Adrenal gland (tissue), 12 donors: ENCODE data around the gene JPH3. TPM values are rescaled to one million over a fixed set of nuclear protein-coding genes. Genes with fewer than 3 reads are reported as not detected.

Experiments
- DNase-seq, 7 donors: peaks; one replicate each; pipeline ENCODE4 v3.0.0-alpha.2; 2019 to 2020
- H3K27ac ChIP-seq, 5 donors: fragments of 200-600 bp; sonication (generic) in 4 of 5; 1 replicate in 3 of 5; 2 replicates in 2 of 5; pipeline versions ENCODE4 v1.5.1 to v1.8.0; 2016 to 2020; ENCODE audit warnings: mild to moderate bottlenecking in 1 of 5
- H3K27me3 ChIP-seq: fragments of 200-600 bp; 2 replicates; pipeline ENCODE4 v1.8.0; 2021
- H3K36me3 ChIP-seq, 2 donors: fragments of 200-600 bp; replicated peaks in 1 of 2; 1 replicate in 1 of 2; 2 replicates in 1 of 2; pipeline versions ENCODE4 v1.5.1 to v1.8.0; 2018 to 2022
- H3K4me1 ChIP-seq, 2 donors: fragments of 200-600 bp; replicated peaks in 1 of 2; 1 replicate in 1 of 2; 2 replicates in 1 of 2; pipeline versions ENCODE4 v1.5.1 to v1.8.0; 2018 to 2021
- H3K4me3 ChIP-seq, 4 donors: fragments of 200-600 bp; sonication (generic) in 3 of 4; one replicate each; pipeline ENCODE4 v1.5.1; 2016 to 2018
- H3K9me3 ChIP-seq, 3 donors: fragments of 200-600 bp; sonication (generic) in 1 of 3; replicated peaks in 1 of 3; 1 replicate in 2 of 3; 2 replicates in 1 of 3; pipeline versions ENCODE4 v1.5.1 to v1.8.0; 2016 to 2021
- POLR2A ChIP-seq, 2 donors: fragments of 450-650 bp; IDR thresholded peaks; one replicate each; pipeline ENCODE4 v1.6.1; 2017; ENCODE audit warnings: antibody characterized with exemption in 2 of 2, mild to moderate bottlenecking in 2 of 2, moderate library complexity in 1 of 2
- WGBS, 4 donors: extraction: QIAGEN DNeasy Blood & Tissue Kit in 2 of 4; methylation state at CpG; one replicate each; pipeline versions ENCODE4 v1.1.5 to v1.1.7; 2013 to 2017; 5-methylcytosine and 5-hydroxymethylcytosine counted together
- intact Hi-C, 2 donors: fragments of 100-400 bp; cut with DNase I; formaldehyde crosslinking; loops; one replicate each; pipeline versions ENCODE4 v1.14.1 to v1.15.0; 2022 to 2023
- polyA plus RNA-seq, 3 donors: library from polyadenylated mRNA; stranded (reverse); fragments of 200-250 nt in 2 of 3; fragments of 350-450 nt in 1 of 3; fragmentation: Illumina TruSeq in 1 of 3; extraction: RNeasy Lipid Tissue Mini Kit (QIAGEN cat#74804) in 1 of 3; gene quantifications; one replicate each; pipeline ENCODE4 v1.2.3, GENCODE V29; 2013 to 2014
- total RNA-seq, 9 donors: library from RNA; depleted of rRNA in 4 of 9; stranded (reverse); fragments of >200 nt in 4 of 9; fragments of 120-200 nt in 1 of 9; fragmentation: NEBNext Ultra II Directional in 1 of 9; extraction: Animal tissue kit (Norgen Biotek cat#: 25700) in 1 of 9; gene quantifications; one replicate each; pipeline versions ENCODE4 v1.1.0 to v1.2.4, GENCODE V29; 2013 to 2023
- TF ChIP-seq, protein P1 (sequence below), 6 experiments: fragments of 450-650 bp in 4 of 6; fragments of 200-600 bp in 2 of 6; sonication (generic) in 1 of 6; IDR thresholded peaks; 1 replicate in 5 of 6; 2 replicates in 1 of 6; pipeline versions ENCODE4 v1.5.1 to v1.8.0; 2016 to 2021; ENCODE audit warnings: antibody characterized with exemption in 6 of 6, mild to moderate bottlenecking in 2 of 6, moderate library complexity in 1 of 6
- donor health status: healthy with polysubstance abuse.
- donor health status: Bipolar disorder and iron deficiency.
- donor health status: DM: yes; HTN: yes; CAD: no.
- donor health status: DM: no; HTN: no; CAD: no.
- donor health status: DM: no; HTN: no; CAD: no.
- donor health status: DM: yes; HTN: yes; CAD: no.

Gene JPH3
- total and polyA plus RNA-seq, 12 donors: 0.10 to 3.7 (median 0.71) TPM; not detected in 1

DNA sequence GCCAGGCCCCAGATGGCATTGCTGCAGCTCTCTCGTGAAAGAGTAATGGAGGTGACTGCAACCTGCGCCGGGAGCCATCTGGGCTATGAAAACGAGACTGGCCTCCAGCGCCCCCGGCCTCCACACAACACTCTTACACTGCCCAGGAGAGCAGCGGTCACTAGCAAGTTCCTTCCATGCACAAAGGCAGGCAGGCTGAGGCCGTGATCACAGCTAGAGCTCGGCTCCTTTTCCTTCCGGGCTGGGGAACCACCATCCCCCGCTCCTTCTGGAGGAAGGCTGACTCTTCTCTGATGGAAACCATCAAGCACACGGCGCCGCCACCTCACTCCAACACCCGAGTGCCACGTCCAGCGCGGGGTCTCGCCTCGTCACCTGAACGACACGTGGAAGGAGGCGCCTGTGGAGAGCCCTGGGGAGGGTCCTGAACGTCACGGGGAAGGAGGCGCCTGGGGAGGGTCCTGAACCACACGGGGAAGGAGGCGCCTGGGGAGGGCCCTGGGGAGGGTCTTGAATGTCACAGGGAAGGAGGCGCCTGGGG lies 101.6 kb downstream of the JPH3 start:
- intact Hi-C loops: no loop called here
- Histone ChIP-seq H3K27ac (no peak overlapping the region), H3K36me3 (peaks cover 0 to 8% of the 10 kb centered on the region in 2 donors), H3K4me1 (no peaks in the 10 kb centered on the region), H3K9me3 (no peaks in the 10 kb centered on the region), H3K4me3 (no peak overlapping the region), H3K27me3 (no peaks in the 10 kb centered on the region)
- DNase-seq: no peak
- WGBS, 4 donors: 85 to 94% (median 88%) methylated on average over 7 to 29 of the region's 29 CpGs
- no peak for TF ChIP-seq POLR2A (IDR thresholded peaks at IDR 0.05)
- TF ChIP-seq, protein P1, sequence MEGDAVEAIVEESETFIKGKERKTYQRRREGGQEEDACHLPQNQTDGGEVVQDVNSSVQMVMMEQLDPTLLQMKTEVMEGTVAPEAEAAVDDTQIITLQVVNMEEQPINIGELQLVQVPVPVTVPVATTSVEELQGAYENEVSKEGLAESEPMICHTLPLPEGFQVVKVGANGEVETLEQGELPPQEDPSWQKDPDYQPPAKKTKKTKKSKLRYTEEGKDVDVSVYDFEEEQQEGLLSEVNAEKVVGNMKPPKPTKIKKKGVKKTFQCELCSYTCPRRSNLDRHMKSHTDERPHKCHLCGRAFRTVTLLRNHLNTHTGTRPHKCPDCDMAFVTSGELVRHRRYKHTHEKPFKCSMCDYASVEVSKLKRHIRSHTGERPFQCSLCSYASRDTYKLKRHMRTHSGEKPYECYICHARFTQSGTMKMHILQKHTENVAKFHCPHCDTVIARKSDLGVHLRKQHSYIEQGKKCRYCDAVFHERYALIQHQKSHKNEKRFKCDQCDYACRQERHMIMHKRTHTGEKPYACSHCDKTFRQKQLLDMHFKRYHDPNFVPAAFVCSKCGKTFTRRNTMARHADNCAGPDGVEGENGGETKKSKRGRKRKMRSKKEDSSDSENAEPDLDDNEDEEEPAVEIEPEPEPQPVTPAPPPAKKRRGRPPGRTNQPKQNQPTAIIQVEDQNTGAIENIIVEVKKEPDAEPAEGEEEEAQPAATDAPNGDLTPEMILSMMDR (IDR thresholded peaks at IDR 0.05): no peak

DNA sequence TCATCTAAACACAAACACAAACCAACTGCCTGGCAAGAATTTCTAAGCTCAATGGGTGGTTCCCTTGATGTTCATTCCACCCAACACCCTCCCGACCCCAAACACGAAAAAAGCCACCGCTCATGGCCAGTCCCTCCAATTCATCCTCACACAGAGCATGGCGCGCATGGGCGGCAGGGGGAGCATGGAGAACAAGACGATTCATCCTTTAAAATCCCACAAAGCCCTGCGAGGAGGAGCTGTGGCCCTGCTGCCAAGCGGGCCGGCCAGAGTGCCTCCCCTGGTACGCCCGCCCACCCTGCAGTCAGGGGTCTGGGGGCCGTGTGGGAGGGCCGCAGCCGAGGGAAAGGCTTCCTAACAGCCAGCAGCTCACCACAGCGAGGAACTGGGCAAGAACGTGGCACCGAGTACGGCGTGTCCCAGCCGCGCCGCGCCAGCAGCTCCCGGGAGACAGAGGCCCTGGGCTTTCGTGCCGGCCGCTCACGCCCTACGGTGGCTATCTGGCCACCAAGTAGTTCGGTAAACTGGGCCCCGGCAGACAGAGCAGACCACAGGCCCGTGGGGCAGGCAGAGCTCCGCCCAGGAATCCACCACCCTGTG lies 102.5 kb downstream of the JPH3 start:
- Histone ChIP-seq H3K27me3 (no peaks in the 10 kb centered on the region), H3K4me1 (no peaks in the 10 kb centered on the region), H3K36me3 (peaks cover 0 to 13% of the 10 kb centered on the region in 2 donors), H3K27ac (no peak overlapping the region), H3K4me3 (no peak overlapping the region), H3K9me3 (no peaks in the 10 kb centered on the region)
- intact Hi-C loops: no loop called here
- WGBS, 4 donors: 95 to 99% (median 95%) methylated on average over 18 to 34 of the region's 34 CpGs
- no peak for TF ChIP-seq POLR2A (IDR thresholded peaks at IDR 0.05)
- TF ChIP-seq, protein P1 (IDR thresholded peaks at IDR 0.05): no peak
- DNase-seq: no peak

DNA sequence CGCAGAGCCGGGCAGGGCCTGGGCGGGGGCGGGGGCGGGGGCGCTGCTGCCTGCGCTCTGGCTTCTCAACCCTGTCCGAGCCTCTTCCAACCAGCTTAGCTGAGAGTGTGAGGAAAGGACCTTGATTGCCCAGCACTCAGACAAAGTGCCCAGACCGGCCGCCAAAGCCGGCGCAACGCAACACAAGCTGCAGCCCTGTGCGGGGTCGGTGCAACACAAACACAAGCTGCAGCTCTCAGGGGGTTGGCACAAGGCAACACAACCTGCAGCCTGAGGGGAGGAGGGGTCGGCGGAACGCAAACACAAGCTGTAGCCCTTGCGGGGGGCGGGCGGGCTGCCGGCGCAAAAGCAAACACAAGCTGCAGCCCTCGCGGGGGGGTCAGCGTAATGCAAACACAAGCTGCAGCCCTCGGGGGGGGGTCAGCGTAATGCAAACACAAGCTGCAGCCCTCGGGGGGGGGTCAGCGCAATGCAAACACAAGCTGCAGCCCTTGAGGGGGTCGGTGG lies 103.5 kb downstream of the JPH3 start:
- no peaks in the 10 kb centered on the region for H3K4me1 ChIP-seq
- peaks cover 0 to 19% of the 10 kb centered on the region in 2 donors for H3K36me3 ChIP-seq
- intact Hi-C loops: no loop called here
- TF ChIP-seq, protein P1 (IDR thresholded peaks at IDR 0.05): no peak
- TF ChIP-seq POLR2A (IDR thresholded peaks at IDR 0.05): no peak
- no peak overlapping the region for H3K27ac ChIP-seq
- DNase-seq: no peak
- H3K27me3 ChIP-seq: no peaks in the 10 kb centered on the region
- no peak overlapping the region for H3K4me3 ChIP-seq
- WGBS, 4 donors: 40 to 78% (median 72%) methylated on average over 1 to 31 of the region's 31 CpGs
- H3K9me3 ChIP-seq: no peaks in the 10 kb centered on the region

DNA sequence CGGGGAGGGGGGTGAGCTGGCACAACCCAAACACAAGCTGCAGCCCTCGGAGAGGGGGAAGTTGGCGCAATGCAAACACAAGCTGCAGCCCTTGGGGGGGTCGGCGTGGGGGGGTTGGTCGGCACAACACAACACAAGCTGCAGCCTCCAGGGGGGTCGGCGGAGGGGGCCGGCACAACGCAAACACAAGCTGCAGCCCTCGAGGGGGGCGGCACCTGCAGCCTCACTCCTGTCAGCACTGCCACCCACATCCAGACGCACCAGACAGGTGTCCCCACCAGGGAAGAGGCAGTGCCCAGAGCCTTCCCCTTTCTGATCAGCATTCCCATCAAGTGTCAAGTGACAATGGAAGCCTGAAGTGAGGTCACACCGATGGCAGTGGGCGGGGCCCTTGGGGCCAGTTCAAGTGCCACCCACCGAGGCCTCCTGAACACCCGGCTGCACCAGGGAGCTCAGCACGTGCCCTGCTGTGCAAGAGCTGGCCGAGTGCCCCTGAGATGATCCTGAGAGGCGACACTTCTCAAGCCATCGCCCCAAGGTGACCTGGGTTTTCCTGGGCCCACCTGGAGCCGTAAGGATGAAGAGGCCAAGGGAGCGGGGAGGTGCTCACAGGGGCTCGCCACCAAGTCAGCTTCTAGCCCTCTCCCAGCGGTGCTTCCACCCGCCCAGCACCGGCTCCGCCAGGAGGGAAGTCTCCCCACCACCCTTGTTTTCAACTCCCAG lies 104.1 kb downstream of the JPH3 start:
- Histone ChIP-seq H3K4me1 (no peaks in the 10 kb centered on the region), H3K27me3 (no peaks in the 10 kb centered on the region), H3K27ac (no peak overlapping the region), H3K9me3 (no peaks in the 10 kb centered on the region), H3K36me3 (peaks cover 0 to 24% of the 10 kb centered on the region in 2 donors), H3K4me3 (no peak overlapping the region)
- no peak for DNase-seq
- WGBS, 4 donors: 83 to 88% (median 85%) methylated on average over 7 to 28 of the region's 28 CpGs
- no peak for TF ChIP-seq POLR2A (IDR thresholded peaks at IDR 0.05)
- TF ChIP-seq, protein P1 (IDR thresholded peaks at IDR 0.05): no peak
- intact Hi-C loops: no loop called here
